HepG2 (cell line): Measurements from ENCODE around the gene EIF5. TPM values are rescaled to one million over a fixed set of nuclear protein-coding genes. Genes with fewer than 3 reads are reported as not detected.

ENCODE experiments used
- ATAC-seq: fragments of 200-7000 bp; cut with Tn5 transposase; 3 replicates; pipeline ENCODE4 v1.9.1; 2020; ENCODE audit warnings: mild to moderate bottlenecking, moderate library complexity
- BruUV-seq: library from RNA; stranded (reverse); fragments of 400-500 nt; replicated peaks from 2 replicates; lab custom pipeline; 2021; lab: Mats Ljungman, UMichigan
- CTCF ChIA-PET: fragments of 300-600 bp; formaldehyde crosslinking; extraction: SDS; loops from one replicate; lab custom pipeline; 2021; ENCODE audit warnings: low total read pairs, inconsistent platforms, low intra/inter-chr PET ratio; lab: Yijun Ruan, JAX
- POLR2A ChIA-PET: fragments of 350-600 bp; sonication (Branson Sonifier 250); formaldehyde crosslinking; loops from one replicate; lab custom pipeline; 2020; ENCODE audit warnings: antibody characterized with exemption, inconsistent platforms; lab: Yijun Ruan, JAX
- DNase-seq: peaks from one replicate; pipeline ENCODE4 v3.0.0-alpha.2; 2015; ENCODE audit warnings: low spot score
- FAIRE-seq: peaks from 3 replicates; lab custom pipeline; 2011; peaks lifted over from hg19 to GRCh38; lab: Jason Lieb, UNC
- H2AFZ ChIP-seq: one replicate; pipeline ENCODE4 v1.6.1; 2011; ENCODE audit warnings: low read length, inconsistent platforms
- H3K27ac ChIP-seq: fragments of 300-600 bp; 3 replicates; pipeline ENCODE4 v1.8.0; 2011; ENCODE audit warnings: mixed run types, mild to moderate bottlenecking, mixed read lengths, low read length, inconsistent platforms; ENCODE audit not compliant: insufficient read depth; ENCODE audit errors: extremely low read length
- H3K27me3 ChIP-seq, 2 experiments: fragments of 200-600 bp in 1 of 2; 2 replicates in 1 of 2; 3 replicates in 1 of 2; pipeline versions ENCODE4 v1.6.0 to v1.8.0; 2011; ENCODE audit warnings: low read length in 2 of 2, mild to moderate bottlenecking in 2 of 2, moderate library complexity in 2 of 2, inconsistent platforms in 1 of 2; ENCODE audit not compliant: insufficient read depth in 2 of 2, control insufficient read depth in 1 of 2
- H3K36me3 ChIP-seq, 2 experiments: fragments of 200-600 bp in 1 of 2; replicated peaks in 1 of 2; 2 replicates in 1 of 2; 3 replicates in 1 of 2; pipeline versions ENCODE4 v1.5.1 to v1.8.0; 2011; ENCODE audit warnings: low read length in 2 of 2, inconsistent platforms in 1 of 2; ENCODE audit not compliant: insufficient read depth in 2 of 2, control insufficient read depth in 1 of 2
- H3K4me1 ChIP-seq: 2 replicates; pipeline ENCODE4 v1.5.1; 2012; ENCODE audit warnings: low read length, inconsistent platforms; ENCODE audit not compliant: insufficient read depth
- H3K4me2 ChIP-seq: 2 replicates; pipeline ENCODE4 v1.6.0; 2011; ENCODE audit warnings: low read depth, low read length, inconsistent platforms
- H3K4me3 ChIP-seq, 3 experiments: fragments of 200-600 bp in 1 of 3; sonication (generic), shearing (Covaris generic) in 1 of 3; replicated peaks in 1 of 3; 2 replicates each; pipeline ENCODE4 v1.5.1; 2011 to 2016; ENCODE audit warnings: low read length in 3 of 3, inconsistent platforms in 2 of 3, low read depth in 2 of 3, mild to moderate bottlenecking in 2 of 3, control low read depth in 1 of 3, mixed read lengths in 1 of 3; ENCODE audit not compliant: insufficient read depth in 1 of 3
- H3K79me2 ChIP-seq: one replicate; pipeline ENCODE4 v1.6.1; 2011; ENCODE audit warnings: low read length, inconsistent platforms; ENCODE audit not compliant: insufficient read depth
- H3K9ac ChIP-seq: 2 replicates; pipeline ENCODE4 v1.6.0; 2011; ENCODE audit warnings: mild to moderate bottlenecking, low read depth, low read length, inconsistent platforms; ENCODE audit not compliant: insufficient read depth
- H3K9me3 ChIP-seq: 2 replicates; pipeline ENCODE4 v1.5.1; 2012; ENCODE audit warnings: mild to moderate bottlenecking, low read length
- H4K20me1 ChIP-seq: 2 replicates; pipeline ENCODE4 v1.6.0; 2011; ENCODE audit warnings: inconsistent platforms, mild to moderate bottlenecking, low read length, moderate library complexity; ENCODE audit not compliant: insufficient read depth
- ASH2L ChIP-seq: fragments of 300-600, 200-600 bp; sonication (generic); IDR thresholded peaks from 2 replicates; pipeline ENCODE4 v1.7.0; 2017; ENCODE audit warnings: low read depth, mild to moderate bottlenecking, moderate library complexity, mixed read lengths, low read length; ENCODE audit not compliant: insufficient read length
- CEBPB ChIP-seq: IDR thresholded peaks from 2 replicates; pipeline ENCODE4 v1.6.1; 2011; ENCODE audit warnings: low read depth, low read length, improper control_type of control experiment, borderline replicate concordance
- ERF ChIP-seq: IDR thresholded peaks from 2 replicates; pipeline ENCODE4 v1.6.1; 2018; ENCODE audit warnings: missing biosample characterization, missing genetic modification reagents
- HOXA9 ChIP-seq: sonication (generic); formaldehyde crosslinking; IDR thresholded peaks from 2 replicates; pipeline ENCODE4 v1.8.1; 2022; ENCODE audit warnings: missing genetic modification reagents, mild to moderate bottlenecking, moderate library complexity, borderline replicate concordance
- MYC ChIP-seq: sonication (generic); formaldehyde crosslinking; IDR thresholded peaks from 2 replicates; pipeline ENCODE4 v1.9.0; 2021; ENCODE audit warnings: missing genetic modification reagents, borderline replicate concordance
- NFE2L2 ChIP-seq: fragments of 150-350 bp; IDR thresholded peaks from 2 replicates; pipeline ENCODE4 v1.6.1; 2014; ENCODE audit warnings: low read length
- RELA ChIP-seq: sonication (generic); formaldehyde crosslinking; IDR thresholded peaks from 2 replicates; pipeline ENCODE4 v1.4.0; 2020; ENCODE audit warnings: missing genetic modification reagents
- SPEN ChIP-seq: sonication (generic); formaldehyde crosslinking; IDR thresholded peaks from 2 replicates; pipeline ENCODE4 v1.5.1; 2020; ENCODE audit warnings: low read depth, mild to moderate bottlenecking, missing genetic modification reagents
- TBP ChIP-seq: sonication (generic); formaldehyde crosslinking; IDR thresholded peaks from 2 replicates; pipeline ENCODE4 v1.5.0; 2020; ENCODE audit warnings: missing genetic modification reagents
- TEAD3 ChIP-seq: optimal IDR thresholded peaks from 2 replicates; pipeline ENCODE3; 2016; ENCODE audit warnings: borderline replicate concordance
- WGBS: methylation state at CpG from one replicate; pipeline ENCODE4 v1.1.6; 2017; ENCODE audit warnings: low lambda C conversion rate; 5-methylcytosine and 5-hydroxymethylcytosine counted together
- in situ Hi-C: cut with HindIII; loops from 2 replicates; pipeline ENCODE4 v1.10.0; 2017; ENCODE audit warnings: low pct_unique_long_range_greater_than_20kb; ENCODE audit not compliant: extremely low pct_ligation_motif_present
- intact Hi-C: fragments of 100-400 bp; cut with micrococcal nuclease; formaldehyde crosslinking; loops from one replicate; pipeline ENCODE4 v1.10.0; 2022; ENCODE audit not compliant: unreplicated experiment
- polyA plus RNA-seq, 8 experiments: library from polyadenylated mRNA; depleted of rRNA in 3 of 8; stranded (reverse) in 7 of 8; unstranded in 1 of 8; fragments of >200 nt; fragmentation: Illumina TruSeq in 4 of 8; extraction: Trizol in 4 of 8; gene quantifications; 2 replicates each; pipeline versions ENCODE4 v1.2.1 to v1.2.3, GENCODE V29; 2011 to 2016; ENCODE audit warnings: low read depth in 4 of 8, missing spikeins in 1 of 8, mixed read lengths in 1 of 8; ENCODE audit not compliant: insufficient read depth in 1 of 8
- total RNA-seq, 5 experiments: library from RNA; depleted of rRNA; stranded (reverse); fragments of >200 nt; fragmentation: Illumina TruSeq; extraction: Trizol; gene quantifications; 2 replicates each; pipeline ENCODE4 v1.2.3, GENCODE V29; 2016; ENCODE audit warnings: low read depth in 1 of 5
- TF ChIP-seq, protein P1 (sequence below): sonication (generic); formaldehyde crosslinking; IDR thresholded peaks from 2 replicates; pipeline ENCODE4 v1.8.0; 2022; ENCODE audit warnings: mild to moderate bottlenecking, missing genetic modification reagents
- TF ChIP-seq, protein P2 (sequence below): IDR thresholded peaks from 2 replicates; pipeline ENCODE4 v1.6.1; 2016; ENCODE audit warnings: control low read depth
- TF ChIP-seq, protein P3 (sequence below): sonication (generic); formaldehyde crosslinking; IDR thresholded peaks from 2 replicates; pipeline ENCODE4 v1.4.0; 2020; ENCODE audit warnings: missing genetic modification reagents, borderline replicate concordance
- TF ChIP-seq, protein P4 (sequence below), 2 experiments: fragments of 450-650 bp in 1 of 2; sonication (generic) in 1 of 2; formaldehyde crosslinking; IDR thresholded peaks; 2 replicates each; pipeline versions ENCODE4 v1.5.0 to v1.8.0; 2020 to 2022; ENCODE audit warnings: mild to moderate bottlenecking in 1 of 2, missing genetic modification reagents in 1 of 2

The EIF5 gene
- total and polyA plus RNA-seq, 2 of the 13 experiments (the other 11 are each of a cell fraction or from before 2014, with no cell fraction given), result 189 to 281 TPM

DNA sequence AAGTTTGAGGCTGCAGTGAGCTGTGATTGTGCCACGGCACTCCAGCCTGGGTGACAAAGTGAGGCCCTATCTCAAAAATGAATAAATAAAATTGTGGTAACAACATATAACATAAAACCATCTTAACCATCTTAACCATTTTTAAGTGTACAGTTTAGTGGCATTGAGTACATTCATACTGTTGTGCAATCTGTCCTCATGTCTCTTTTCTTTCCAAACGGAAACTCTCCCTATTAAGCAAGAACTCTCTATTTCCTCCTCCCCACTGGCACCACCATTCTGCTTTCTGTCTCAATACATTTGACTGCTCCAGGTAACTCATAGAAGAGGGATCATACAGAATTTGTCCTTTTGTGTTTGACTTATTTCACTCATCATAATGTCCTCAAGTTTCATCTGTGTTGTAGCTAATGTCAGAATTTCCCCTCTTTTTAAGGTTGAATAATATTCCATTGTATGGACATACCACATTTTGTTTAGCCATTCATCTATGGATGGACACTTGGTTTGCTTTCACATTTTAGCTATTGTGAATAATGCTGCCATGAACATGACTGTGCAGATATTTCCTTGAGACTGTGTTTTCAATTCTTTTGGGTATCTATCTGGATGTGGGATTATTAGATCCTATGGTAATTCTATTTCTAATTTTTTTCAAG is 46.8 kb downstream of the EIF5 start:
- ChIA-PET POLR2A (interaction anchor here (0.6 kb wide), 1 partner anchor 333 kb away, joined by 5 read pairs; no protein-coding TSS in a partner anchor), CTCF (no interaction called here)
- WGBS, result 0% methylated on average over 2 of the region's 2 CpGs

DNA sequence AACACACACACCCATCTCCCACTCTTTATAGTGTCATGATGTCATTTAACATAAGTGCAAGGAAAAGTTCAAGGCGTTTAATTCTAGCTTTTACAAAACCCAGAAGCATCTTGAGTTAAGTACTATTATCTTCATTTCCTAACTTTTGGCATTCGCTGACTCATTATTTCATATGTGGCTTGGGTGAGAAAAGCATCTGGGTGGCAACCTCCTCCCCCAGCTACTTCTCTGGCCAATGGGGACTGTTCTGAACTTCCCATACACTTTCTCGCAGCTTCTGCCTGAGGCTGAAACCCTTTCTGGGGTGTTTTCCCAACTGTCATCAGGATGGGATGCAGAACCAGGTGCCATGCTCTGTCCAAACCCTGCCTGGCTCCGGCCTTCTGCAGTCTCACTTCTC is 48.3 kb downstream of the EIF5 start:
- no peak overlapping the region for H3K4me3 ChIP-seq
- FAIRE-seq, result no peak
- intact Hi-C loops, result no loop called here
- H3K4me1 ChIP-seq, result peaks cover 36% of the 10 kb centered on the region
- peaks cover 1 to 4% of the 10 kb centered on the region in 2 experiments; a peak in 2 of 5 replicates for H3K27me3 ChIP-seq
- H2AFZ ChIP-seq, result no peak overlapping the region
- DNase-seq, result no peak
- no peak overlapping the region for H3K9ac ChIP-seq
- H3K36me3 ChIP-seq, result no peaks in the 10 kb centered on the region
- no peak for ATAC-seq
- POLR2A ChIA-PET, result no interaction called here
- BruUV-seq, result no TSS peak
- CTCF ChIA-PET, result no interaction called here
- H3K27ac ChIP-seq, result no peak overlapping the region
- in situ Hi-C loops, result no loop called here
- H3K9me3 ChIP-seq, result no peaks in the 10 kb centered on the region
- WGBS, result 5% methylated on average over 4 of the region's 4 CpGs
- peaks cover 12% of the 10 kb centered on the region for H4K20me1 ChIP-seq
- peaks cover 17% of the 10 kb centered on the region for H3K79me2 ChIP-seq
- no peak overlapping the region for H3K4me2 ChIP-seq
- no peak for TF ChIP-seq MYC
- TF ChIP-seq, protein P1, sequence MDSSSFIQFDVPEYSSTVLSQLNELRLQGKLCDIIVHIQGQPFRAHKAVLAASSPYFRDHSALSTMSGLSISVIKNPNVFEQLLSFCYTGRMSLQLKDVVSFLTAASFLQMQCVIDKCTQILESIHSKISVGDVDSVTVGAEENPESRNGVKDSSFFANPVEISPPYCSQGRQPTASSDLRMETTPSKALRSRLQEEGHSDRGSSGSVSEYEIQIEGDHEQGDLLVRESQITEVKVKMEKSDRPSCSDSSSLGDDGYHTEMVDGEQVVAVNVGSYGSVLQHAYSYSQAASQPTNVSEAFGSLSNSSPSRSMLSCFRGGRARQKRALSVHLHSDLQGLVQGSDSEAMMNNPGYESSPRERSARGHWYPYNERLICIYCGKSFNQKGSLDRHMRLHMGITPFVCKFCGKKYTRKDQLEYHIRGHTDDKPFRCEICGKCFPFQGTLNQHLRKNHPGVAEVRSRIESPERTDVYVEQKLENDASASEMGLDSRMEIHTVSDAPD, result no peak
- no peak for TF ChIP-seq HOXA9 (CRISPR knock-in tag)
- no peak for TF ChIP-seq TEAD3
- TF ChIP-seq, protein P2, sequence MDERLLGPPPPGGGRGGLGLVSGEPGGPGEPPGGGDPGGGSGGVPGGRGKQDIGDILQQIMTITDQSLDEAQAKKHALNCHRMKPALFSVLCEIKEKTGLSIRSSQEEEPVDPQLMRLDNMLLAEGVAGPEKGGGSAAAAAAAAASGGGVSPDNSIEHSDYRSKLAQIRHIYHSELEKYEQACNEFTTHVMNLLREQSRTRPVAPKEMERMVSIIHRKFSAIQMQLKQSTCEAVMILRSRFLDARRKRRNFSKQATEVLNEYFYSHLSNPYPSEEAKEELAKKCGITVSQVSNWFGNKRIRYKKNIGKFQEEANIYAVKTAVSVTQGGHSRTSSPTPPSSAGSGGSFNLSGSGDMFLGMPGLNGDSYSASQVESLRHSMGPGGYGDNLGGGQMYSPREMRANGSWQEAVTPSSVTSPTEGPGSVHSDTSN, result no peak
- TF ChIP-seq, protein P3, sequence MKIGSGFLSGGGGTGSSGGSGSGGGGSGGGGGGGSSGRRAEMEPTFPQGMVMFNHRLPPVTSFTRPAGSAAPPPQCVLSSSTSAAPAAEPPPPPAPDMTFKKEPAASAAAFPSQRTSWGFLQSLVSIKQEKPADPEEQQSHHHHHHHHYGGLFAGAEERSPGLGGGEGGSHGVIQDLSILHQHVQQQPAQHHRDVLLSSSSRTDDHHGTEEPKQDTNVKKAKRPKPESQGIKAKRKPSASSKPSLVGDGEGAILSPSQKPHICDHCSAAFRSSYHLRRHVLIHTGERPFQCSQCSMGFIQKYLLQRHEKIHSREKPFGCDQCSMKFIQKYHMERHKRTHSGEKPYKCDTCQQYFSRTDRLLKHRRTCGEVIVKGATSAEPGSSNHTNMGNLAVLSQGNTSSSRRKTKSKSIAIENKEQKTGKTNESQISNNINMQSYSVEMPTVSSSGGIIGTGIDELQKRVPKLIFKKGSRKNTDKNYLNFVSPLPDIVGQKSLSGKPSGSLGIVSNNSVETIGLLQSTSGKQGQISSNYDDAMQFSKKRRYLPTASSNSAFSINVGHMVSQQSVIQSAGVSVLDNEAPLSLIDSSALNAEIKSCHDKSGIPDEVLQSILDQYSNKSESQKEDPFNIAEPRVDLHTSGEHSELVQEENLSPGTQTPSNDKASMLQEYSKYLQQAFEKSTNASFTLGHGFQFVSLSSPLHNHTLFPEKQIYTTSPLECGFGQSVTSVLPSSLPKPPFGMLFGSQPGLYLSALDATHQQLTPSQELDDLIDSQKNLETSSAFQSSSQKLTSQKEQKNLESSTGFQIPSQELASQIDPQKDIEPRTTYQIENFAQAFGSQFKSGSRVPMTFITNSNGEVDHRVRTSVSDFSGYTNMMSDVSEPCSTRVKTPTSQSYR, result no peak
- TF ChIP-seq, protein P4, sequence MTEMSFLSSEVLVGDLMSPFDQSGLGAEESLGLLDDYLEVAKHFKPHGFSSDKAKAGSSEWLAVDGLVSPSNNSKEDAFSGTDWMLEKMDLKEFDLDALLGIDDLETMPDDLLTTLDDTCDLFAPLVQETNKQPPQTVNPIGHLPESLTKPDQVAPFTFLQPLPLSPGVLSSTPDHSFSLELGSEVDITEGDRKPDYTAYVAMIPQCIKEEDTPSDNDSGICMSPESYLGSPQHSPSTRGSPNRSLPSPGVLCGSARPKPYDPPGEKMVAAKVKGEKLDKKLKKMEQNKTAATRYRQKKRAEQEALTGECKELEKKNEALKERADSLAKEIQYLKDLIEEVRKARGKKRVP (CRISPR knock-in tag; IDR thresholded peaks at IDR 0.05), result no peak
- TF ChIP-seq ERF (CRISPR knock-in tag), result no peak
- TF ChIP-seq RELA (CRISPR knock-in tag), result no peak

More for the DNA sequence above, 46.8 kb downstream of the EIF5 start:
- Histone ChIP-seq H3K36me3 (no peaks in the 10 kb centered on the region), H3K27me3 (peaks cover 1 to 4% of the 10 kb centered on the region in 2 experiments; a peak in 2 of 5 replicates), H3K4me2 (no peak overlapping the region), H3K27ac (no peak overlapping the region), H3K4me1 (peaks cover 36% of the 10 kb centered on the region), H2AFZ (no peak overlapping the region), H3K9ac (no peak overlapping the region), H4K20me1 (no peaks in the 10 kb centered on the region), H3K79me2 (peaks cover 2% of the 10 kb centered on the region), H3K4me3 (no peak overlapping the region), H3K9me3 (no peaks in the 10 kb centered on the region)
- FAIRE-seq (peak; percentile 32), DNase-seq (no peak), ATAC-seq (no peak)
- intact Hi-C loops, result no loop called here
- TF ChIP-seq NFE2L2 (0 out of 2 replicates have a peak, but pooled peaks have one; percentile 7), CEBPB (peak; percentile 71), TBP (no peak), ASH2L (no peak), SPEN (CRISPR knock-in tag) (no peak)
- in situ Hi-C loops, result no loop called here
- no TSS peak for BruUV-seq
